GM19193 (cell line): ENCODE data around the gene MAGI2.

Experiments
- POLR2A ChIP-seq: IDR thresholded peaks from 4 replicates; pipeline ENCODE4 v1.6.1; 2011; ENCODE audit not compliant: insufficient read depth, insufficient read length; ENCODE audit errors: extremely low read depth

The MAGI2 gene

DNA sequence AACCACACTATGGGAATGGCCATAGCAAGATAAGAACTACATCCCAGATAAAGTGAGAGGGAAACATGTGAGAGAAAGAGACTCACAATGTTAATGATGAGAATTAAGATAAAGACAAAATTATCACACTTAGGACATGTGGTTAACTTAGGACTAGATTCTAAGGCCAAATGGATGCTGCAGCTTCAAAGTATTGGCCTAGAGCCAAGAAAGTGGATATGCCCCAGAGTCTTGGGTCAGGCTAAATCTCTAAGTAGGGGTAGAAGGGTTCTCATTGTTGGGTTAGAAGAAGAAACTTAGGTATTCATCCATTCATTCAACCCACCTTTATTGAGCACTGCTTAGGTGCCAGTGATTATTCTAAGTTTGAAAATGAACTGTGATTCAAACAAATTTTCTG, 836.9 kb downstream of the MAGI2 start:
- no peak for TF ChIP-seq POLR2A

DNA sequence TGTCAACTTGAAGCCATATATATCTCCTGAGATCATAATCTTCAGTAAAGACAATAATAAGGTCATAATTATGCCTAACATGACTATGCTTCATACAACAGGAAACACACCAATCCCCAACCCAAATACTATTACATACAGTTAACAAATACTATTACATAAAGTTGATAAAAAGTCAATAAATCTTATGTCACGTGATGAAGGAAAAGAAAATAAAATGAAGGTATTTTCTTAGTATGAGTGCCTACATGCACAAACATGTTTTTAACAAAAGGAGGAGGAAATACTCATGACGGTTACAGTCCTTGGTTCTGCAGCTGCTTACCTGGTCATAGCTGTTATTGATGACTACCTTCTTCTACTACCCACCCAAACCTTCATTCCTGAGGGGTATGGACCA, 844.2 kb downstream of the MAGI2 start:
- no peak for TF ChIP-seq POLR2A

DNA sequence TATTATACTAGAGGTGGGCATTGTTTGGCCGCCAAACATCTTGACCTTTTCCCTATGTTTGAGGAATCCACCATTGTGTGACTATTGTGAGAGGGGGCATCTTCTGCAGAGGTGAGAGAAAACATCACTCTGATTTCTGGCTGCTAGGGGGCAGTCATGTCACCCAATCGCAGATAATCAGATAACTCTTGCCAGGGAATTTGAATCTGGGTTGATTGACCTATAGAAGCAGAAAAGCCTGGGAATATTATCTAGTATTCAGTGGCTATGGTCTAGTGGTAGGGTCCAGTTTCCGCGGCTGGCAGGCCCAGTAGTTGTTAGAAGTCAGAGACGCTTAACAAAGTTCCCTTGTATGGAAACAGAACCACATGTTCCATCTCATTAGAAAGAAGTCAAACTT, 846.4 kb downstream of the MAGI2 start:
- no peak for TF ChIP-seq POLR2A

DNA sequence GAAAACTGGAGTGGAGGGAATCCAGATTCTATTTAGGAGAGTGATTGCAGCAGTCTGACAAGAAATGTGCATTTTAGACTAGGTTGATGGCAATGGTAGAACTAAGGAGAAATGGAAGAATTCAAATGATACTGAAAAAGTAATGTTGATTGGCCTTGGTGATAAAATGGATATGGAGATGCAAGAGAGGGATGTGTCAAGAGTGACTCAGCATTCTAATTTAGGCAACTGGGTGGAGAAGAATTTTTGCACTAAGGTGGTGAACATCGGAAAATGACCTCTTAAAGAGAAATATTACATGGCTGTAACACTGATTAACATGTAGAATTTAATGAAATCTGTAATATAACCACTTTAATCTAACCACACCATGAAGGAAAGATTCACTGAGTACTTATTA, 848.3 kb downstream of the MAGI2 start:
- TF ChIP-seq POLR2A: no peak

DNA sequence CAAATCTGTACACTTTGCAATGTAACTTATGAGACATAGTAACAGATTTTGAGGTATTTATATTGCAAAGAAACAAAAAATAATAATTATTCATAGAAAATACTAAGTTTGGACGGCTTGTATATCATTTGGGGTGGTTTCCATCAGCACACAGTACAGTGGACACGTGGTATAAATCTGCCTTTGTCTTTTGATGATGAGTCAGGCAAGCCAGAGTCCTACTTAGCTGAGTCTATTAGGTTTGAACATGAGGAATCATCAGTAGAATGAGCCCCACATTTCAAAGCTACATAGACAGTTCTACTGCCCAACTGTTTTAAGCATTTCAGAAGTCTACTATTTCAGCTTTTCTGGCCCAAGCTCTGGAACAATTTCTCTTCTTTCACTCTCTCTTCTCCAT, 851.7 kb downstream of the MAGI2 start:
- no peak for TF ChIP-seq POLR2A

DNA sequence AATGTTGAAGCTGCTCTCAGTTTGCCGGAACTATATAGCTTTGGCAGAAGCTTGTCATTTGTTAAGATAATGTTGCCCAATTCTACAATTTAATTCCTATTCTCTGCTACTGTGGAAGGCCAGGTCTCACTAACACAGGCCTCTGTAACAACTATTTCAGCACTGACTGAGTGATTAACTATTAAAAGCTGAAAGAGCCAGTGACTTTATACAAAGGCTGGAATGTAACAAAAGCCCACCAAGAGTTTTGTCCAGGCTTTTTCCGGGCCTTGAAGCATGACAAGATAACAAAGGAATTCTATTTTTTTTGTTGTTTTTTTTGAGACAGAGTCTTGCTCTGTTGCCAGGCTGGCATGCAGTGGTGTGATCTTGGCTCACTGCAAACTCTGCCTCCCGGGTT, 859.3 kb downstream of the MAGI2 start:
- TF ChIP-seq POLR2A: no peak

DNA sequence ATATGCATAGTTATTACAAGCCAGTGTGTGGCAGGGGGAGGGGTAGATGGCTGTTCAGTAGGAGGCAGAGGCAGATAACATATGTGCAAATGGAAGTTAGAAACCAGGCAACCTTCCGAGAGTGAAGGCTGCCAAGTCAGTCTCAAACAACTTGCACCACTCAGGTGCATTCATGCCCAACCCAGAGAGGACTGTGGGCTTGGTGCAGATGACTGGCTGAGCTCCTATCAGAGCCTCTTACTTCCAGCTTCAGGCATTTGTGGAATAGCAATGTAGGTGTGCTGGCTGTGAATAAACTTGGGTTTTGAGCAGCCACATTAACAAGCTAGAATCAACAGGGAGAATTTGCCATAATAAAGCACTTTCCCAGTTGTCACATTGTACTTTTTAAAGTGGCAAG, 865.1 kb downstream of the MAGI2 start:
- no peak for TF ChIP-seq POLR2A

DNA sequence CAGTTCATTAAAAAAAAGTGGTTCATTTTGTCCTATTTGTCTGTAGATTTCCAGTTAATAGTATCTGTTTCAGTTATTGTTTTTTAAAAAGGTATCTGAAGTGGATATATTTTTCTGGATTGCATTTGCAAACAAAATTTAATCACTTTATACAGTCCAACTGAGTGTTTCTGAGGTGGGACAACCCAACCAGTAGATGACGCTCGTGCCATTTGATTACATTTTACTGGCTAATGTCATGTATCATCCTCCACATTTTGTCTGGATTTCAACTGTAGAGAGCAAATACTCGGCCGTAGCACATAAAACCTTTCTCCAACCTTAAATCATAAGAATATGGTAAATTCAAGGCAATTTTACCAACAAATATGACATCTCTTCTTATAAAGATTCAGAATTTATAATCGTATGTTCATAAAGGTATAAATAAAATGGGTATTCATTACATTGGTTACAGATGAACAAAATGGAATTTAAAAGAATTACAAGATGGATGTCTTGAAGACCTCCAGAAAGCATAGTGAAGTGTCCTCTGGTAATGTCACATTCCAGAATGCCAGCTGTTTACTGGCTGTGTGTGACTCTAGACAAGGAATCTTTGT, 865.9 kb downstream of the MAGI2 start:
- TF ChIP-seq POLR2A: no peak

DNA sequence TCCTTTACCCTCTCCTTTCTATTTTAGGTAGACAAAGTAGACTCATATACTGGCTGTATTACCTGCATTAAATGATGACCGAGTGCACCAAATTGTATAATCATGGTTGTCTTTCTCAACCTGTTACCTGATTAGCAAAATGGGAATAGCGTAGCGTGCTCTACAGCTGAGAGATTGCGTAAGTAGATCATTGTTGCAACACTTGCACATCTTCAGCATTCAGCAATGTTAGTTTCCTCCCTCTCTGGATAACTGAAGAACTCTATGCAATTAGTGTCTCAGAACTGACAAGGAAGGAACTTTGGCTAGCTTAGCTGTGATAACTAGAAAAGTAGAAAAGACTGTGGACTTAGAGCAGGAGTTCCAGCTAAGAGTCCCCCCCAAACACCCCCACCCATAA, 867.5 kb downstream of the MAGI2 start:
- TF ChIP-seq POLR2A: no peak

DNA sequence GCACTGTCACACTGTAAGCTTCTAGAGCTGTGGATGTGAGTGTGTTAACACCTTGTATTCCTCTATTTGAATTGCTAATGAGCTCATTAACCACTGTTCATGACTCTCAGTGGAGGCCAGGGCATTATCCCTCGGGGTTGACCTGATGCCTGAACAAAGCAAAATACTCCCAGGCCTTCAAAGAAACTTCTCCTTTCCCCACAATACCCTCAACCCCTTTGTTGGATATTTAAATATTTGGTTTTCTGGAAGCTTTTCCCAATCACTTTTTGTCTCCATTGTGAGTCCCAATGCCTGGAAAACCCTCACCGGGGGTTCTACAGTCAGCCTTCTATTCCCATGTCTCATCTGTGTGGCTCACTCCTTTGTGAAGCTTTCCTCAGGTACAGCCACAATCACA, 874.8 kb downstream of the MAGI2 start:
- no peak for TF ChIP-seq POLR2A

DNA sequence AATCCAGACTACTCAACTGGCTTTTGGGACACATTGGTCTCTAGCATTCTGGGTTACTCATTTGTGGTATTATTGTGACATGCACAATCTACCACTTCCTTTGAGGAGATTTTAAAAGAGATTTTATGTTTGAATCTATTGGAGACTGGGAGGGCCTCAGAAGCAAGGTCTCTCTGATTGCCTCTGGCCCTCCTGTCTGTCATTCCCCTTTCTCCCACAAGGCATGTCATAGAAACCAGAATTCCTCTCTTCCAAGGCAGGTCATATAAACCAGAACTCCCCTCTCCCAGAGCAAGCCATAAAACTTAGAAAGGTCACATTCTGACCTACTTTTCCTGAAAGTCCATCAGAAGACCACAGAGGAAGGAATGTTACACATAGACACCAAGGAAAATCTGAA, 877.2 kb downstream of the MAGI2 start:
- no peak for TF ChIP-seq POLR2A

DNA sequence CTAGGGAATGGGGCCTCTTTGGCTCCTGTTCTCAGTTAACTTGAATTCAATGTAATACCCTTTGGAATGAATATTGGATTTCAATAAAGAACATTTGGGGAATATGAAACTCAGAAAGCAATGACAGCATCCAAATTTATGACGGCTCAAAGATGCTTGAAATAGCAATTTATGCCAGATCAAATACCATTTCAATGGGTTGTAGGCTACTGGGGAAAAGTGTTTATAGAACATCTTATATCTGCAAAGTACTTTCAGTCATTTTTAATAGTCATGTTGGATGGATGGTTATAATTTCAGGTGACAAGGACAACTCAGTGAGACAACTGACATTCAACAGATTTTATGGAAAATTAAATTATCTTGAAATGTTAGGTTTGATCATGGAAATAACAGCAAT, 882.2 kb downstream of the MAGI2 start:
- TF ChIP-seq POLR2A: no peak

DNA sequence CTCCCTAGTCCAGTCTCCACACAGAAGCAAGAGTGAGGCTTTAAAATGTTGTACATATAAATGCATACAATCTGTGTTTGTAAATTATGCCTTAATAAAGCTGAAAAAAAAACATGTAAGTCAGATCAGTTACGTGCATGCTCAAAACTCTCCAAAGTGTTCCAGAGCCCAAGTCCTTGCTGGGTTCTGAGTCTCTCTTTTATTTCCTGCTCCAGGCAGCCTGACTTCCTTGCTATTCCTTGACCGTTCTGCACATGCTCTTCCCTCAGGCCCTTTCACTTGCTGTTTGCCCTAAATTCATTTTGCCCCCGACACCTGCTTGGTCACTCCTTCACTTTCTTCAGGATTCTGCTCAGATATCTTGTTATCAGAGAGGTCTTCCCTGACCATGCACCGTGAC, 884.8 kb downstream of the MAGI2 start:
- no peak for TF ChIP-seq POLR2A

DNA sequence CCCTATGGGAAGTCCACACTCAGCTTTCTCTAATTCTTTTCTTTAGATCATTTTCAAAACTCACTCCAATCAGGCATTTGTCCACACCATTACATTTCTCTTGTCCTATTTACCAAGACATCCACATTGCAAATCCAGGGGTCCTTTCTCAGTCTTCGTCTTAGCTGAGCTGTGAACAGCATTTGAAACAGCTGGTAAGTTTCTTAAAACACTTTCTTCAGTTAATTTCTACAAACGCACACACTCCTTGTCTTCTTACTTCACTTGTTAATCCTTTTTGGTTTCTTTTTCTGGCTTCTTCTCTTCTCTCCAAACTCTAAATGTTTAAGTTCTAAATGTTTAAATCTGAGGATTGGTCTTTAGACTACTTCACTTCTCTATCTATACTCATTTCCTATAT, 885.6 kb downstream of the MAGI2 start:
- no peak for TF ChIP-seq POLR2A

DNA sequence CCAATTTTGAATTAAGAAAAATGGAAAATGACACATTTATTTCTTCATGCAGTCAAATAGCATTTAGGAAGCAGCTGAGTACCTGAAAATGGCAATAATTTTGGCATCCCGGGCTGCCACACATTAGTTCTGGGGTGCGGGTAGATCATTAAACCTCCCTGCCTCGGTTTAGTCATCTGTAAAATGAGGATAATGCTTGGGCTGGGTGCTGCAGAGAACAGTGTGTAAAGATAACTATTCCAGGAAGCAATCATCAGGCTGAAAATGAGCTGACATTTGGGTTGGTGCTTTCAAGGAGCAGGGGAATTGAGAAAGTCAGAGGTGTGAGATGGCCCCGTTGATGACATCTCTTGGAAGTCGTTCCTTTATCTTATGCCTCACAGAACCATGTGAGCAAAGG, 887.7 kb downstream of the MAGI2 start:
- no peak for TF ChIP-seq POLR2A

DNA sequence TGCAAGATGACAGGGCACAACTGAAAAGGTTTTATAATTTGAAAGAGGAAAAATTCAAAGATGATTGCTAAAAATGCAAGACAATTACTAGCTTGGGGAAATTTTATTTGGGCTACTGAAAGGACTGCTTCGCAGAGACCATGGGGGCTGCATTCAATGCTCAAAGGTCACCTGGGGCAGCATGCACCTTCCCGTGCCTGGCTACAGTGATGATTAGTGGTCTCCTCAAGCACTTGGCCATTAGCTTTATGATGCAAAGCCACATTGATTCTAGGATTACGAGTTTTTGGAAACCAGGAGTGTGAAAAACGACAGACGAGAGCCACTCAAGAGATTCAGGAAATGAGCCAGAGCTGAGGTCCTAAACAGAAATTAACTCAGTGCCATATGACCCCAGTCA, 890.3 kb downstream of the MAGI2 start:
- no peak for TF ChIP-seq POLR2A

DNA sequence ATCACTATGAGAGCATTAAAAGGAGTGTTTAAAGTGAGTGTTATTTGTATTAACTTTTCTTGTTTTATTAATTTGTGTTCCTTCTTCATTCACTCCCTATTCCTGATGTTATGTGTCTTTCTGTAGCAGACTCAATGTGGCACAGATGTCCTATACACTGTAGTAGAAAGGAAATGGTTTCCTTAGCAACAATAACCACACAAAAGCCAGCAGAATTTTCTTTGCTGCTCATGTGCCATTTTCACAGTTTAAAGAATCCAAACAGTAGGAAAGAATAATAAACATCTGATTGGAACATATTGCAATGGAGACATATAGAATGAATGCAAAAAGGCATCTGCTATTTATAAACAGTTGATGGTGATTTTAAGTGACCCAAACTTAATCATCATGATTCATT, 891.3 kb downstream of the MAGI2 start:
- TF ChIP-seq POLR2A: no peak
